ENCODE data around the gene MPO. TPM values are rescaled to one million over a fixed set of nuclear protein-coding genes. Genes with fewer than 3 reads are reported as not detected.

Gene MPO
- total RNA-seq, 1 donor from 2014 or later, result 0.12 TPM

DNA sequence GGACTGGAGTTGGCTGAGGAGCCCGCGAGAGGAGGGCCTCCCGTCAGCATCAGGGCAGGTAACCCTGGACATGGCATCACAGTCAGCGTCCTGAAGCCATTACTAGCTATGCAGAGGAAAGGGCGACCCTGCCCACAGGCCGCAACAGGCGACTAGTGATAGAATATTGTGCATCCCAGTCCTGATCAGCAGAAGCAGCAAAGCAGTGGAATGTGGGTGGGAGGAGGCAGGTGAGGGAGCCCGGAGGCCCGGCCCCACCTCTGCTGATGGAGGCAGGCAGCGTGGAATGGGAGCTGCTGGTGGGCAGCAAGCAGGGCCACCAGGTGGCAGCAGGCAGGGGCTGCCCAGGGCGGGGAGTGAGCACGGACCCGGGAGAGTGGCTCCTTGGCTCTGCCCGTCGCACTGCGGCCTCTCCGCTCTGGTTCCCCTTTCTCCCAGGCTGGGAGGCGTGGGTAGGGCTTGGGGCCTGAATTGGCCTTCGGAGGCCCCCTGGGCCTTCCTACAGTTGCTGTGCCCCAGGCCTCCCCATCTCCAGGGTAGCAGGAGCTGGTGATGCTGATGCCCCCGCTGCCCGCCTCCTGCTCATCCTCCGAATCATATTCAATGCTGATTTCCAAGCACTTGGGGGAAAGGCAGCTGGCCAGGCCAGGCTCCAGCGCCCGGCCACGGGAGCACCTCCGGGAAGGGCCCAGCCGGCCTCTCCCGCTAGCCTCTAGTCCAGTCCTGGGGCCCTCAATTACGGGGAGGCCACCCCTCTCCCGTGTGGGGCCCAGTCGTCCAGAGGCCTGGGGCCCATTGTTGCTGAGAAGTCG is 27.6 kb upstream of the MPO start:
- no peak for DNase-seq (ENCODE audit: extremely low read depth, low read depth, low spot score)

DNA sequence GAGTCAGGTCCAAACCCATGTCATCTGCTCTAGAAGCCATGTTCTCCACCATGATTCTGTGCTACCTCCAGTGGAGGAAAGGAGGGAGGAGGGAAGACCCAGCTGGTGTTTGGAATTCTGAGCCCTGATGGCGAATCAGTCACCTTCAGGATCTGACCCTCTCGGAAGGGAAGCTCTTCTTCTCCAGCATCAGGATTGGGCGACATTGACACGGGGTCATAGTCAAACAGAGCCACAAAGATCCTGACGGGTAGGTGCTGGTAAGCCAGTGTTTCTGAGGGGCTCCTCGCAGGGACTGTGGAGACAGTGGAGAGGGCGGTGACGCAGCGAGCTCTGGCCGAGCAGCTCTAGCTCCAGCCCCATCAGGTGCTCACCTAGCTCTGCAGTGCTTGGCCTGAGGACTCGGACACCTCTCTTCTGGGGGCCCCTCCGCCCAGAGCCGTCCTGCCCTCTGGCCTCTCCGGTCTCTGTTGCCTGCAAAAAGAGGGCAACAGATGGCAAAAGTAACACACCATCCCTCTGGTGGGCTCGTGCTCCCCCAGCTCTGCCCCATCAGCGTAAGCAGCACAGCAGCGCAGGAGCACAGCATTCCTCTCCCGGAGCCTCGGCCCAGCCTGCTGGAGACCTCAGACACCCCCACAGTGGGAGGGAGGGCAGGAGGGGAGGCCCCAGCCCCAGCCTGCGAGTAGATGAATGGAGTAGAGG is 26.9 kb upstream of the MPO start:
- no peak for DNase-seq (ENCODE audit: extremely low read depth, low read depth, low spot score)

DNA sequence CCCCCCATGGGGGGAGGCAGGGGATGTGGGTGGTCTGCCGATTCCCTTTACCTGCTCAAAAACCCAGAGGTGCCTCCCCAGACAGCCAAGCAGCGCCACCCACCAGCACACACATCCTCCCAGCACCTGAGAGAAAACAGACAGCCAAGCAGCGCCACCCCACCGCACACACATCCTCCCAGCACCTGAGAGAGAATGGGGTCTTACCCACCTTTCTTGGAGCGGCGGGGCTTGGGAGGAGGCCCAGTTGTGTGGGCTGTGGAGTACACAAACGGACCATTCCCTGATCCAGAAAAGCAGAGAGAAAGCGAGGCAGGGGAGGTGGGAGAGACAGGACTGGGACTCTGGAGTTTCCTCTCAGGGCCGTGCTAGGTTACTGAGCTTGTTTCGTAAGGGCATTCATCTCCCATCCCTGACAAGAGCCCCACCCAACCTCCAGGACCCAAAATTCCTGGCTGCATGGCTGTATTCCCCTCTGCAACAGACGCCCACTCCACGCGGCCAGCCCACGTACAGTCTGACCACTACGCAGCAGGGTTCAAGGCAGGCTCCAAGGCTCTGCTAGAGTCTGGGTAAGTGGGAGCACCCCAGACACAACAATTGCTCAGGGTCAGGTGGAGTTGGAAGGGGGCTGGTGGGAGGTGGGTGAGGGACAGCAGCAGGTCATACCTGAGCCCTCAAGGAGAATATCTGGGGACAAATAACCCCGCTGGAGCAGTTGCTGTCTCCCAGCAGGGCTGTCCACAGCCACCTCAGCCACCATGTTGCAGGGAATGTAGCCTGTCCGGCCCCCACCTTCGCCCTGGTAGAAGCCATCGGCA is 25.6 kb upstream of the MPO start:
- no peak for DNase-seq (ENCODE audit: extremely low read depth, low read depth, low spot score)

DNA sequence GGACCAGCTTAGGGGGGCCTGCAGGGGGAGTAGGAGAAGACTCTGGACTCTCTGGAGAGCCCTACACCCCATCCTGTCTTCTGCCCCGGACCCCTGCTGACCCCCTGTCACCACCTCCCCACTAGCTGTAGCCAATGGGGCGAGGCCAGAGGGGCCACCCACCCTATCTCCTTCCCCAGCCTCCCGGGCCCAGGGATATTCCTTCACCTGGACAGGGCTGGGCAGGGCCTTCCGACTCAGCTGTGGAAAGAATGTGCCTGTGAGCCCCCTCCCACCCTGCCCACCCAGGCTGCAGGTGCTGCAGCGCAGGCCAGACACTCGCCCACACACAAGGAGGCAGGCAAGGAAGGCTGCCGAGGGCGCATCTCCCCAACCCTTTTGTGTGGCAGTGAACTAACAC is 24.9 kb upstream of the MPO start:
- DNase-seq (ENCODE audit: extremely low read depth, low read depth, low spot score), result no peak

DNA sequence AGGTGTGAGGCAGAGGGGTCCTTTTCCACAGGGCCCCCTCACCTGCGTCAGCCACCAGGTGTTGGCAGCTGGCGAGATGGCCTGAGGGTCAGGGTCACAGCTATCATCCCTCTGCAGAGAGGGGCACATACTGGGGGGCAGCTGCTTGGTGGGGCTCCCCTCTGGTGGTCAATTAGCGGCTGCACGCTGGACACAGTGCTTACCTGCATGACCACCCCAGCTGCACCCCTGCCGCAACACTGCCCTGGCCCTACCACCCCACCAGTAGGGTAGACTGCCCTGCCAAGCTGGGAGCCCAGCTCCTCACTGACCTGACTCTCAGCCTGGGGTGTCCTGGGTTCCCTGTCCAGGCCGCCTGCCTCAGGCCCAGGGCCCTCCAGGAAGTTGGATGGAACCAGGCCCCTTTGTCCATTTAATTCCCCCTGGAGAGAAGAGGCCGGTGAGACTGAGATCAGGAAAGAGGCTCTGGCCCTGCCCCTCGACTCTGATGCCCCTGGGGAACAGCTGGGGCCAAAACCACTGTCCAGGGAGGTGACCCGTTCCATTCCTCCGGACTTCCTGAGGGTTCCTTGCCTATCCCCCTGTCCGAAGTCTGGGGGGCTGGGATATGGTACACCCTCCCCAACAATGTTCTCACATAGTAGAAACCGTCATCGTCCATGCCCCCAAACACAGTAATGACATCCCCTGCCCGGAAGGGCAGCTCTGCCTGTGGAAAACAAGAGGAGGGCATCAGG is 24.2 kb upstream of the MPO start:
- DNase-seq (ENCODE audit: extremely low read depth, low read depth, low spot score), result no peak

DNA sequence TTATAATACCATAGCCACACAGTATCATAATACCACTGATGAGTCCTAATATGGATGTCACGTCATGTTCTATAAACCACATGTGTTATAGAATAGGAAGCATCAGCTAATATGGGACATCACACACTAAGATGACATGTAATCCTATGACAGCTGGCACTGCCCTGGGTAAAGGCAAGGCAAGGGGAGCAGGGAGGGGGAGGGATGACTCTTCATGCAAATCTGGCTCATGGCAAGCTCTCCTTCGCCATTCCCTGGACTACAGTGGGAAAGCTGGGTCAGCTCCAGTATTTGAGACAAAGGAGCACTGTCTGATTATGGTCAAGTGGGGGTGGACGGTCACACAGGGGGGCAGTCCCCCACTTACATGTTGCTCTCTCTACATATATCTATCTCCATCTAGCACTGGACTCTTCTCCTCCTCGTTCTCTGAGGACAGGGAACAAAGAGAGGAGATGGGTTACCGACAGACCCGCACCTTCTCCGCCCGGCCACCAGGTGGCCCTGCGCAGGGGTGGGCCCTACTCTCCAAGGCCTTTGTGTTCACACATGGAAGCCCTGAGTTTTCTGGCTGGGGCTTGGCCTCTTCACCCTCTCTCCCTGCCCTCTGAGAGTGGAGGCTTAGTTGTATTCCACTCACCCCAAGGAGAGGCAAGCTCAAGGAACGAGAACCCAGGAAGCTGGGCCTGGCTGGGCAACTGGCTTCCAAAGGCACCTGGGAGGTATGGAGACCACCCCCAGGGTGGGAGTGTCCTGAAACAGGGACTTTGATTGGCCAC is 23.4 kb upstream of the MPO start:
- no peak for DNase-seq (ENCODE audit: extremely low read depth, low read depth, low spot score)

DNA sequence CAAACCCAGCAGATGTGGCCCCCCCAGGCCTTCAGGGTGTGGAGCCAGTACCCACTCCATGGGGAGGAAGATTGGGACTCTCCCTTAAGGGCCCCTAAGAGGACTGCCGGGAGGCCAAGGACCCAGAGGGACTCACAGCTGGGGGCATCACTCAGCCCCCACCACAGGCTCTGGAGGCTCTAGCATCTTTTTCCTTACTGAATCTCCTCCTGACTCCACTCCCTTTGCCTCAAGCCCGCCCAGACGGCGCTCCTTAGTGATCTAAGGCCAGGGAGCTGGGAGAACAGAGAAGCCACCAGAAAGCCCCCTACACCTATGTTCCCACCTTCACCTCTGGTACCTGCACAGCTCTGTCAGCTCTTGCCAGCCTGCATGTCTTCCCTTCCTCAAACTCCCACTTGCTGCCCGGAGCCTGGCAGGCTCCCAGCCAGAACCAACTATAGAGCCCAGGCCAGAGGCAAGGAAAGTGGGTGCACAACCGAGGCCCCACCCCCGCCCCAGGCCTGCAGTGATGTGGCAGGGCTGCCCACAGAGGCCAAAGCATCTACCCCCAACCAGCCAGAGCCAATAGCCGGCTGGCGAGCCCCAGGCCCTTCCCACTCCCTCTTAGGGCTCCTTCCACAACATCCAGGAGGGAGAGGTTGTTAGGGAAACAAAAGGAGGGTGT is 22.3 kb upstream of the MPO start:
- DNase-seq (ENCODE audit: extremely low read depth, low read depth, low spot score), result no peak

DNA sequence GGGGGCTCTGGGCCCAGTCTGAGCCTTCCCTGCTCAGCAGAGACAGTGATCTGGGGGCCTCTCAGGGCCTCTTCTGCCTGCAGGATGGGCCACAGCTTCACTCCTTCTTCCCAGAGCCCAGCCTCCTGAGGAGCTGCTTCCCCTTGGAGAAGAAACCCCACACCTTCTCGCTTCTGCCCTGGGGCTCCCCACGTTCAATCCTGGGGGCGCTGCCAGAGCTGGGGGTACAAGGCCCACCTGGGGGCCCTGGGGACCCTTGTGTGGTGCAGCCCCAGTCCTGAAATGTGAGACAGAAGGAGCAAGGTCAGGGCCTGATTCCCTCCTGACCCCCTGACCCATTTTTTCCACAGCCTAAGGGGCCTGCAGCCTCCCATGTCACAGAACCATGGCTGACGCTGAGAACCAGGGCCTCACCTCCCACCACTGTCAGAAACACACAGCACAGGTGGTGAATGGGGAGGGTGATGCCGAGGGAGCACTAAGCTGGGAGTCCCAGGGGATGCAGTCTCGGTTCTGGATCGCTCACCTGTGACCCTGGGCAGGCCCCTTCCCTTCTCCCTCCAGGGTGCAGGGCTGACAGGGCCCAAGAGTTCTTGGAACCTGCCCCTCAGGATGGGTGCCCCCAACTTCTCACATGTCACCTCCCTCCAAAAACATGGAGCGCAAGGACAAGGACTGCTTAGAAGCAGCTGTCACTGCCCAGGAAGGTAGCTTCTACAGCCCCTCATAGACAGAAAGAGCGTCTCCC is 21.6 kb upstream of the MPO start:
- no peak for DNase-seq (ENCODE audit: extremely low read depth, low read depth, low spot score)

DNA sequence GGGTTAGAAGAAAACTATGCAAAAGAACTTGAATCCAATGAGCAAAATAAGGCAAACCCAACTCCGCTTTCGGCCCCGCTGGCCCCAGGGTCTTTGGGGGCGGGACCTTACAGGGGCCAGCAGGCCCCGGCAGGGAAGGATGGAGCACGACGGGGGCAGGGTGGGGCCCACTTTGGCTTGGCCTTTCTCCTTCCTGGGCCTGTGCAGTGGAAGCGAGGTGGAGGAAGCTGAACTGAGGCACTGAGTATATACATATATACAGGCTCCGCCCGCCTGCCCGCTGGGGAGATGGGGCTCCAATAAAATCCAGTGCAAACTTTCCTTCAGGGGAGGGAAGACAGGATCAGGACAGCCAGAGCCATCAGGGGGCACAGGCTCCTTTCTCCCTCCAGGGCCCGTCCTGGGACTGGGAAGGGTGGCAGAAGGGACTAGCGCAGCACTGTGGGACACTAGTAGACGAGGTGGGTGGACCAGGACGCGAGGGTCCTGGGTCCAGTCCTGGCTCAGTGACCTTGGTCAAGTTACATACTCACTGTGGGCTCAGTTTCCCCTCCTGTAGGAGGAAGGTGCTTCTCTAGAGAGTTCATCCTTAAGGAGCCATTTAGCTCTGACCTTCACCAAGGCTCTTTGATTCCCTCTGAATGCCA is 20.9 kb upstream of the MPO start:
- no peak for DNase-seq (ENCODE audit: extremely low read depth, low read depth, low spot score)

DNA sequence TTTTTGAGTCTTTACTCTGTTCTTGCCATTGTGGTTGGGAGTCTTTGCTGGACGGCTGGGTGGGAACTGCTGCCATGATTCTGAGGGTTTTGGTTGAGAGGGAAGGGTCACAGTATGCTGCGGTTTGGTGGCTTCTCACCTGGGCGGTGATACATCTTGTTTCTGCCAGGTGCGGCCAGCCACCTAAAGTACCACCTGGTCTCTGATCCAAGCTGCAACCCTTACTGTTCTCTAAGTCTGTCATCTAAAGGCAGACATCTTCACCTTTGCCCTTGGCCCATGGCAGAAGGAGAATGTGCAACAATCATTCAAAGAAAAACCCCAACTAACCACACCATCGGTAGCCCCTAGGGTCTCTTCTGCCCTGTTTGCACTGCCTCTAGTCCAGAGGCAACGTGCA is 19.6 kb upstream of the MPO start:
- no peak for DNase-seq (ENCODE audit: extremely low read depth, low read depth, low spot score)

DNA sequence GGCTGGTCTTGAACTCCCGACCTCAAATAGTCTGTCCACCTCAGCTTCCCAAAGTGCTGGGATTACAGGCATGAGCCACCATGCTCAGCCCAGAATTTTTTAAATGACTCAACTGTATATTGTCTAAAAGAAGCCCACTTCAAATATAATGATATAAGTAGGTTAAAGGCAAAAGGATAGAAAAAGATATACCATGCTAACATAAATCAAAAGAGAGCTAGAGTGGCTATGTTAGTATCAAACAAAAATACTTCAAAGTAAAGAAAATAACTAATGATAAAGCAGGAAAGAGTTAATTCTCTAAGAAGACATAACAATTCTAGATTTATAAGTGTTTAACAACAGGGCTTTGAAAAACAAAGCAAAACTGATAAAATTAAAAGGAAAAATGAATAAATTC is 13.3 kb upstream of the MPO start:
- DNase-seq (ENCODE audit: extremely low read depth, low read depth, low spot score), result no peak

DNA sequence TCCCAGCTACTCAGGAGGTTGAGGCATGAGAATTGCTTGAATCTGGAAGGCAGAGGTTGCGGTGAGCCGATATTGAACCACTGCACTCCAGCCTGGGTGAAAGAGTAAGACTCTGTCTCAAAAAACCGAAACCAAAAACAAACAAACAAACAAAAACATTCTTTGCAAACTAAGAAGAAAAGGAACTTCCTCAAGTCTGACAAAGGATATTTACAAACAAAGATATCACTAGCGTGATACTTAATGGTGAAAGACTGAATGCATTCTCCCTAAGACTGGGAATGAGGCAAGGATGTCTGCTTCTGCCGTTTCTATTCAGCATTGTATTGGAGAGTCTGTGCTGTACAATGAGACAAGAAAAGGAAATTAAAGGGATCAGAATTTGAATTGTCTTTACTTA is 10.5 kb upstream of the MPO start:
- no peak for DNase-seq (ENCODE audit: extremely low read depth, low read depth, low spot score)

DNA sequence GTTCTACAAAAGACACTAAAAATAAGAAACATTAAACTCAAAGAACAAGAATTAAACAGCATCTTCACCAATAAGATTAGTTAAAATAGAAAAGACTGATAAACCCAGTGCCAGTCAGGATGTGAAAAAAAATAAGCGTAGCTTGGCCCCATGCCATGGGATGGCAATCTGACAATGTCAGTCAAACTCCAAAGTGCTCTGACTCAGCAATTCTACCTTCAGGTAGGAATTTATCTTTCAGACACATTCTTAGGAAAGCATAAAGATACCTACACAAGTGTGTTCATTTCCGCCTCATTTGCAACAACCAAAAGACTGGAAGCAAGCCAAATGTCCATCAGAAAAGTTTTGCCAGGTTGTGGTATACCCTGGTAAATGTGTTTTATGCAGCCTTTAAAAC is 9.1 kb upstream of the MPO start:
- DNase-seq (ENCODE audit: extremely low read depth, low read depth, low spot score), result no peak

DNA sequence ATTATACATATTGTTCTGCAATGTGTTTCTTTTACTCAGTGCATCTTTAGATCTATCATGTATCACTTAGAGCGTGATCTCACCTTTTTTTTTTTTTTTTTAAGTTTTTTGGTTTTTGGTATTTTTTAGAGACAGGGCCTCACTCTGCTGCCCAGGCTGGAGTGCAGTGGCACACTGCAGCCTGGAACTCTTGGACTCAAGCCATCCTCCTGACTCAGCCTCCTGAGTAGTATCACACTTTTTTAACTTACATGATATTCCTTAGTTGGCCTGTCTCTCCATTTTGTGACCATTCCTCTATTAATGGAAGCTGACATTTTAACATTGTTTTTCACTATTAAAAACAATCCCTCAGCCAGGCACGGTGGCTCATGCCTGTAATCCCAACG is 4.7 kb upstream of the MPO start:
- DNase-seq (ENCODE audit: extremely low read depth, low read depth, low spot score), result no peak

DNA sequence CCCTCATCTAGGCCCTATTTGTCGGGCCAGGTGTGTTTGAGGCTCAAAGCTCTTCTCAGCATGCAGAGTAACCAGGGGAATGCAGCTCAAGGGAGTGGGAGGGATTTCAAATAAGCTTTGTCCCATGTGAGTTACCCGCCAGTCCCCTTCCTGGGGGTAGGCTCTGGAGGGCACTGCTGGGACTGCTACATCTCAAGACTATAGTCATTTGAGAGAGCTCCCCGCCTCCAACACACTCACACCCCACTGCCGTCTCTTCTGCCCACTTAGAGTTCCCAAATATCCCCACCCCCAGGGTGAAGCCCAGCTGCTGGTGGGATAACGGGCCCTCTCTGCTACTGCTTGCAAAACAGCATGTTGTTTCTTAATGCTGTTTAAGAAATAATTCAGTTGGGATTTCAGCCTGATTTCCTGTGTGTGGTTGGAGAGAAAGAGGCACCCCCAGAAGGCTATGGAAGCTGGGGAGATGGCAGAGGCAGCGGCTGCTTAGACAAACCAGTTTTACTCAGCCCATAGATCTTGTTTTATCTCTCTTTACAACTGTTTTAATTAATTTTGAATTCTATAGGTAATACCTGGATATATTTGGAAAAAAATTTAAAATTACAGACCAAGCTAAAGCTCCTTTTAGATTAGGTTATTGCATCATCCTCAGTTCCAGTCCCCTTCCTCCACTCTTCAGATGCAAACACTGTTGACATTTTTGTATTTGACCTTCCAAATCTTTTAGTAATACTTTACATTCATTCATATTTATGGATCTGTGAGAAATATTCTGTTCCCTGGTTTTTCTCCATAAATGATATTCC is 4.1 kb upstream of the MPO start:
- DNase-seq (ENCODE audit: extremely low read depth, low read depth, low spot score), result no peak

DNA sequence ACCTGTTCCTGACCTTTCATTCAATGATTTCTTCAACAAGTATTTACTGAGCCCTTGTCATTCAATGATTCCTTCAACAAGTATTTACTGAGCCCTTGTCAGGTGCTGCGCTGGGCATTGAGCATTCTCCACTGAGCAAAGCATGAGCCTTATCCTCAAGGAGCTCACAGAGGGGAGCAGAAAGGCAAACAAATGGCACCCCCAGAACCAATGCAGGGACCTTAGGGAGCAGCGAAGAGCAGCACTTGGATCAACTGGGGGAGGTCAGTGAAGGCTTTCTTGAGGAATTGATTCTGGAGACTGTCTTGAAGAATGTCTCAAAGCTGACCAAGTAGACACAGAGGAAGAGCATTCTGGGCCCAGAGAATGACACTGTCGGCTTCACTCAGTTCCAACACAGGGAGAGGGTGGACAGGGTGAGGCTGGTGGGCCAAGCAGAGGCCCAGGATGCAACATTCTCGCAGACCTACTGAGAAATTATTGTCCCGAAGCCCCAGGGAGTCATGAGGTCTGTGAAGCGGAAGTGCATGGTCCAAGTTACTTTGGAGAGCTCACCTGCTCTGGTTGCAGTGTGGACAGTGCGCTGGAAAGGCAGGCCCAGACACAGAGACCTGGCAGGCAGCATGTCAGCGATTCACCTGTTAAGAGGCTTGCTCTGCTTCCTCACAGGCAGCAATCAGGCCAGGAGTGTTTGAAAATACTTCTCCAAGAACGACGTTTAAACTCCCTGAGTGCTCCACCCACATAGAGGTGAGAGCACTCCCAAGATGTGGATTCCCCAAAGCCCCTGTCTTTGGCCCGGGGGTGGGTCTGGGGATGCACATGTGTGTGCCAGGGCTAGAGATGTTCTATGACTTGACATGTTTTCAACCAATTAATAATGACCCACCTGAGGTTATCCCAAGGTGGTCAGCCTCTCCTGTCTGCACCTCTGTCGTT is 3.2 kb upstream of the MPO start:
- no peak for DNase-seq (ENCODE audit: extremely low read depth, low read depth, low spot score)

DNA sequence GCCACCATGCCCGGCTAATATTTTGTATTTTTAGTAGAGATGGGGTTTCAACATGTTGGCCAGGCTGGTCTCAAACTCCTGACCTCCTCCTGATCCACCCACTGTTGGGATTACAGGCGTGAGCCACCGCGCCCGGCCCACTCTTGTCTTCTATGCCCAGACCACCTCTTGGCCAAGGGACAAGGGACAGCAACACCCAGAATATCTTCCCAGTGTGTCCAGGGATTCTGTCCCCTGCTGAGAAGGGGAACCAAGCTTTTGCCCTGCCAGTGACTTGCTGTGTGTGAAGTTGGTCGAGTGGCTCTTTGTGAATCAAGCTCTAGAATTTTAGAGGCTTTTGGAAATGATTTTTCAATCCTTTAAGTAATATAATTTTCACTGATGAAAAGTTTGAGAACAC is 1.7 kb upstream of the MPO start:
- no peak for DNase-seq (ENCODE audit: extremely low read depth, low read depth, low spot score)
